WTC11 (cell line): Measurements from ENCODE around the gene RPP21. TPM values are rescaled to one million over a fixed set of nuclear protein-coding genes. Genes with fewer than 3 reads are reported as not detected.

Experiments
- ATAC-seq: fragments of 200-7000 bp; cut with Tn5 transposase; 2 replicates; pipeline ENCODE4 v1.10.0; 2021; ENCODE audit warnings: mild to moderate bottlenecking, moderate library complexity
- CTCF ChIA-PET: fragments of 300-600 bp; sonication (Branson Sonifier 250); formaldehyde crosslinking; loops from one replicate; lab custom pipeline; 2021; ENCODE audit warnings: antibody characterized with exemption; lab: Charles Lee
- POLR2A ChIA-PET: fragments of 350-600 bp; sonication (Branson Sonifier 250); formaldehyde crosslinking; loops from one replicate; lab custom pipeline; 2021; ENCODE audit warnings: antibody characterized with exemption; lab: Charles Lee
- DNase-seq: peaks from one replicate; pipeline ENCODE4 v3.0.0; 2021; ENCODE audit warnings: low spot score
- H3K27ac Mint-ChIP-seq: 2 replicates; pipeline ENCODE4 v1.8.0; 2021; ENCODE audit warnings: mixed read lengths
- H3K27me3 Mint-ChIP-seq: 2 replicates; pipeline ENCODE4 v1.8.0; 2021; ENCODE audit warnings: low read depth, mild to moderate bottlenecking, moderate library complexity, mixed read lengths
- H3K36me3 Mint-ChIP-seq: 2 replicates; pipeline ENCODE4 v1.8.0; 2021; ENCODE audit warnings: mixed read lengths
- H3K4me1 Mint-ChIP-seq: 2 replicates; pipeline ENCODE4 v1.8.0; 2022; ENCODE audit warnings: mixed read lengths
- H3K4me3 Mint-ChIP-seq: 2 replicates; pipeline ENCODE4 v1.8.0; 2021; ENCODE audit warnings: mild to moderate bottlenecking, moderate library complexity, mixed read lengths
- H3K9me3 Mint-ChIP-seq: 2 replicates; pipeline ENCODE4 v1.8.0; 2021; ENCODE audit warnings: mixed read lengths
- ATF3 ChIP-seq: sonication (generic); formaldehyde crosslinking; conservative IDR thresholded peaks from 2 replicates; pipeline ENCODE4 v1.8.1; 2022; ENCODE audit warnings: mild to moderate bottlenecking, missing genetic modification reagents
- GABPB1 ChIP-seq: sonication (generic); formaldehyde crosslinking; IDR thresholded peaks from 2 replicates; pipeline ENCODE4 v1.8.1; 2023; ENCODE audit warnings: mild to moderate bottlenecking, missing genetic modification reagents
- IRF2 ChIP-seq: sonication (generic); formaldehyde crosslinking; IDR thresholded peaks from 2 replicates; pipeline ENCODE4 v1.8.0; 2022; ENCODE audit warnings: low read depth, missing genetic modification reagents, borderline replicate concordance
- NR3C1 ChIP-seq: sonication (generic); formaldehyde crosslinking; conservative IDR thresholded peaks from 2 replicates; pipeline ENCODE4 v1.8.1; 2023; ENCODE audit warnings: low read depth, mild to moderate bottlenecking, missing genetic modification reagents
- PRRX2 ChIP-seq: fragments of 250-450 bp; sonication (Bioruptor Pico); IDR thresholded peaks from 2 replicates; pipeline ENCODE4 v1.8.0; 2021; ENCODE audit warnings: mild to moderate bottlenecking
- SP1 ChIP-seq: sonication (generic); formaldehyde crosslinking; conservative IDR thresholded peaks from 2 replicates; pipeline ENCODE4 v1.8.1; 2022; ENCODE audit warnings: missing genetic modification reagents
- USF2 ChIP-seq: sonication (generic); formaldehyde crosslinking; IDR thresholded peaks from 2 replicates; pipeline ENCODE4 v1.8.1; 2023; ENCODE audit warnings: mild to moderate bottlenecking, missing genetic modification reagents, moderate library complexity
- total RNA-seq: library from RNA; stranded (reverse); gene quantifications from 3 replicates; pipeline ENCODE4 v1.2.3, GENCODE V29; 2021
- TF ChIP-seq, protein P1 (sequence below): sonication (generic); formaldehyde crosslinking; IDR thresholded peaks from 2 replicates; pipeline ENCODE4 v1.8.1; 2023; ENCODE audit warnings: mild to moderate bottlenecking, missing genetic modification reagents, borderline replicate concordance
- TF ChIP-seq, protein P2 (sequence below): sonication (generic); formaldehyde crosslinking; conservative IDR thresholded peaks from 2 replicates; pipeline ENCODE4 v1.8.1; 2023; ENCODE audit warnings: mild to moderate bottlenecking, low read depth, missing genetic modification reagents, moderate library complexity
- TF ChIP-seq, protein P3 (sequence below): fragments of 250-450 bp; sonication (Bioruptor Pico); IDR thresholded peaks from 2 replicates; pipeline ENCODE4 v1.9.0; 2021; ENCODE audit warnings: mild to moderate bottlenecking, borderline replicate concordance

The RPP21 gene
- total RNA-seq, 1 experiment from 2014 or later: 64.1 TPM

- TF ChIP-seq, protein P1, sequence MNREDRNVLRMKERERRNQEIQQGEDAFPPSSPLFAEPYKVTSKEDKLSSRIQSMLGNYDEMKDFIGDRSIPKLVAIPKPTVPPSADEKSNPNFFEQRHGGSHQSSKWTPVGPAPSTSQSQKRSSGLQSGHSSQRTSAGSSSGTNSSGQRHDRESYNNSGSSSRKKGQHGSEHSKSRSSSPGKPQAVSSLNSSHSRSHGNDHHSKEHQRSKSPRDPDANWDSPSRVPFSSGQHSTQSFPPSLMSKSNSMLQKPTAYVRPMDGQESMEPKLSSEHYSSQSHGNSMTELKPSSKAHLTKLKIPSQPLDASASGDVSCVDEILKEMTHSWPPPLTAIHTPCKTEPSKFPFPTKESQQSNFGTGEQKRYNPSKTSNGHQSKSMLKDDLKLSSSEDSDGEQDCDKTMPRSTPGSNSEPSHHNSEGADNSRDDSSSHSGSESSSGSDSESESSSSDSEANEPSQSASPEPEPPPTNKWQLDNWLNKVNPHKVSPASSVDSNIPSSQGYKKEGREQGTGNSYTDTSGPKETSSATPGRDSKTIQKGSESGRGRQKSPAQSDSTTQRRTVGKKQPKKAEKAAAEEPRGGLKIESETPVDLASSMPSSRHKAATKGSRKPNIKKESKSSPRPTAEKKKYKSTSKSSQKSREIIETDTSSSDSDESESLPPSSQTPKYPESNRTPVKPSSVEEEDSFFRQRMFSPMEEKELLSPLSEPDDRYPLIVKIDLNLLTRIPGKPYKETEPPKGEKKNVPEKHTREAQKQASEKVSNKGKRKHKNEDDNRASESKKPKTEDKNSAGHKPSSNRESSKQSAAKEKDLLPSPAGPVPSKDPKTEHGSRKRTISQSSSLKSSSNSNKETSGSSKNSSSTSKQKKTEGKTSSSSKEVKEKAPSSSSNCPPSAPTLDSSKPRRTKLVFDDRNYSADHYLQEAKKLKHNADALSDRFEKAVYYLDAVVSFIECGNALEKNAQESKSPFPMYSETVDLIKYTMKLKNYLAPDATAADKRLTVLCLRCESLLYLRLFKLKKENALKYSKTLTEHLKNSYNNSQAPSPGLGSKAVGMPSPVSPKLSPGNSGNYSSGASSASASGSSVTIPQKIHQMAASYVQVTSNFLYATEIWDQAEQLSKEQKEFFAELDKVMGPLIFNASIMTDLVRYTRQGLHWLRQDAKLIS (CRISPR knock-in tag): no peak
- TF ChIP-seq IRF2 (CRISPR knock-in tag) (no peak), NR3C1 (CRISPR knock-in tag) (no peak), ATF3 (CRISPR knock-in tag) (no peak), USF2 (CRISPR knock-in tag) (no peak)
- TF ChIP-seq, all 79 proteins: peak for 0
Observed at GRCh38 chr6:30344191-30344867, 627 bp upstream of the RPP21 start (continued).

- H3K27ac Mint-ChIP-seq: no peak overlapping the region
Observed at GRCh38 chr6:30345852-30346251, 896 bp downstream of the RPP21 start.

More at GRCh38 chr6:30345852-30346251, 896 bp downstream of the RPP21 start:
- ChIA-PET CTCF (no interaction called here), POLR2A (no interaction called here)
- Mint-ChIP-seq H3K36me3 (peaks cover 30% of the 10 kb centered on the region), H3K9me3 (no peaks in the 10 kb centered on the region), H3K27me3 (peaks cover 1% of the 10 kb centered on the region), H3K4me3 (peak overlapping the region; percentile 84), H3K4me1 (peaks cover 9% of the 10 kb centered on the region)
- DNase-seq (no peak), ATAC-seq (no peak)
- TF ChIP-seq SP1 (CRISPR knock-in tag) (no peak), PRRX2 (no peak), GABPB1 (CRISPR knock-in tag) (no peak)
- TF ChIP-seq, protein P2, sequence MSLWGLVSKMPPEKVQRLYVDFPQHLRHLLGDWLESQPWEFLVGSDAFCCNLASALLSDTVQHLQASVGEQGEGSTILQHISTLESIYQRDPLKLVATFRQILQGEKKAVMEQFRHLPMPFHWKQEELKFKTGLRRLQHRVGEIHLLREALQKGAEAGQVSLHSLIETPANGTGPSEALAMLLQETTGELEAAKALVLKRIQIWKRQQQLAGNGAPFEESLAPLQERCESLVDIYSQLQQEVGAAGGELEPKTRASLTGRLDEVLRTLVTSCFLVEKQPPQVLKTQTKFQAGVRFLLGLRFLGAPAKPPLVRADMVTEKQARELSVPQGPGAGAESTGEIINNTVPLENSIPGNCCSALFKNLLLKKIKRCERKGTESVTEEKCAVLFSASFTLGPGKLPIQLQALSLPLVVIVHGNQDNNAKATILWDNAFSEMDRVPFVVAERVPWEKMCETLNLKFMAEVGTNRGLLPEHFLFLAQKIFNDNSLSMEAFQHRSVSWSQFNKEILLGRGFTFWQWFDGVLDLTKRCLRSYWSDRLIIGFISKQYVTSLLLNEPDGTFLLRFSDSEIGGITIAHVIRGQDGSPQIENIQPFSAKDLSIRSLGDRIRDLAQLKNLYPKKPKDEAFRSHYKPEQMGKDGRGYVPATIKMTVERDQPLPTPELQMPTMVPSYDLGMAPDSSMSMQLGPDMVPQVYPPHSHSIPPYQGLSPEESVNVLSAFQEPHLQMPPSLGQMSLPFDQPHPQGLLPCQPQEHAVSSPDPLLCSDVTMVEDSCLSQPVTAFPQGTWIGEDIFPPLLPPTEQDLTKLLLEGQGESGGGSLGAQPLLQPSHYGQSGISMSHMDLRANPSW: no peak
- TF ChIP-seq, protein P3, sequence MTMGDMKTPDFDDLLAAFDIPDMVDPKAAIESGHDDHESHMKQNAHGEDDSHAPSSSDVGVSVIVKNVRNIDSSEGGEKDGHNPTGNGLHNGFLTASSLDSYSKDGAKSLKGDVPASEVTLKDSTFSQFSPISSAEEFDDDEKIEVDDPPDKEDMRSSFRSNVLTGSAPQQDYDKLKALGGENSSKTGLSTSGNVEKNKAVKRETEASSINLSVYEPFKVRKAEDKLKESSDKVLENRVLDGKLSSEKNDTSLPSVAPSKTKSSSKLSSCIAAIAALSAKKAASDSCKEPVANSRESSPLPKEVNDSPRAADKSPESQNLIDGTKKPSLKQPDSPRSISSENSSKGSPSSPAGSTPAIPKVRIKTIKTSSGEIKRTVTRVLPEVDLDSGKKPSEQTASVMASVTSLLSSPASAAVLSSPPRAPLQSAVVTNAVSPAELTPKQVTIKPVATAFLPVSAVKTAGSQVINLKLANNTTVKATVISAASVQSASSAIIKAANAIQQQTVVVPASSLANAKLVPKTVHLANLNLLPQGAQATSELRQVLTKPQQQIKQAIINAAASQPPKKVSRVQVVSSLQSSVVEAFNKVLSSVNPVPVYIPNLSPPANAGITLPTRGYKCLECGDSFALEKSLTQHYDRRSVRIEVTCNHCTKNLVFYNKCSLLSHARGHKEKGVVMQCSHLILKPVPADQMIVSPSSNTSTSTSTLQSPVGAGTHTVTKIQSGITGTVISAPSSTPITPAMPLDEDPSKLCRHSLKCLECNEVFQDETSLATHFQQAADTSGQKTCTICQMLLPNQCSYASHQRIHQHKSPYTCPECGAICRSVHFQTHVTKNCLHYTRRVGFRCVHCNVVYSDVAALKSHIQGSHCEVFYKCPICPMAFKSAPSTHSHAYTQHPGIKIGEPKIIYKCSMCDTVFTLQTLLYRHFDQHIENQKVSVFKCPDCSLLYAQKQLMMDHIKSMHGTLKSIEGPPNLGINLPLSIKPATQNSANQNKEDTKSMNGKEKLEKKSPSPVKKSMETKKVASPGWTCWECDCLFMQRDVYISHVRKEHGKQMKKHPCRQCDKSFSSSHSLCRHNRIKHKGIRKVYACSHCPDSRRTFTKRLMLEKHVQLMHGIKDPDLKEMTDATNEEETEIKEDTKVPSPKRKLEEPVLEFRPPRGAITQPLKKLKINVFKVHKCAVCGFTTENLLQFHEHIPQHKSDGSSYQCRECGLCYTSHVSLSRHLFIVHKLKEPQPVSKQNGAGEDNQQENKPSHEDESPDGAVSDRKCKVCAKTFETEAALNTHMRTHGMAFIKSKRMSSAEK (CRISPR knock-in tag): no peak
